ENCODE data around the gene MRPL42.
"Not testable (repeated sequence)": the region's sequence is repeated elsewhere in the genome, so short reads cannot be mapped to it uniquely, and the experiment has no call there.

MRPL42 gene

DNA sequence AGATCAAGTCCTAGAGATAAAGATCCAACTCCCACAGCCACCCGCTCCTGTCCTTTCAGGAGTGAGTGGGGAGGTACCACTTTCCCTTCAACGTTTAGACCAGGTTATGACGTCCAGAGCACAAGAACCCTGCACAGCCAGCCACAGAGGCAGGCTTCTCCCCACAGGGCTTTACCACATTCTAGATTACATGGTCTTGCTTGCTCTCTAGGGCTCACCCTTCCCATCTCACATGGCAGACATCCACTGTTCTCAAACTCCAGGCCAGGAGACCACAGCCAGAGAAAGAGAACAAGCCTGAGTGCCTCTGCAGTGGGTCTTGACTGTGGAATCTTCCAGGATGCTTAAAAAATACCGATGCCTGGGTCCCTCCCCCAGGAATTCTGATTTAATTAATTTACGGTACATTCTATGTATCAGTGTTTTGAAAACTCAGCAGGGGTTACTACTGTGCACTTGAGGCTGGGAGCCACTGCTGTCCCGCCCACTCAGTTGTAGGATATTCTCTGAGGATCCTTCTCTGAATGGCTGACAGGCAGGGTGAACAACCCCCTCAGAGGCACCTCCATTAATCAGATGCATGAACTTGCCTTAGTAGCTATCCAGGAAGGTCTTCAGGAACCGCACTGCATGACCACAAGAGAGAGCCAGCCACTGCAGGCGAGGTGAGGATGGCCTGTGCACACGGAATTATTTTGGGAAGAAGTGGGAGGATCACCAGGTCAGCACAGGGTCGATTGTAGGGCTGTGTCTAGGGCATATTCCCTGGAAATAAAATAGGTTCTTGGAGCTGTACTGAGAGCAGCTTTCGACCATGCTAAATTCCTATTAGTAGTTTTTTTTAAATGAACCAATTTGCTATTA lies 83.7 kb downstream of the MRPL42 start:
- peaks cover 8% of the 10 kb centered on the region for H3K4me1 Mint-ChIP-seq
- peaks cover 19% of the 10 kb centered on the region for H3K36me3 Mint-ChIP-seq (ENCODE audit: low read depth)
- TF ChIP-seq, protein P1, sequence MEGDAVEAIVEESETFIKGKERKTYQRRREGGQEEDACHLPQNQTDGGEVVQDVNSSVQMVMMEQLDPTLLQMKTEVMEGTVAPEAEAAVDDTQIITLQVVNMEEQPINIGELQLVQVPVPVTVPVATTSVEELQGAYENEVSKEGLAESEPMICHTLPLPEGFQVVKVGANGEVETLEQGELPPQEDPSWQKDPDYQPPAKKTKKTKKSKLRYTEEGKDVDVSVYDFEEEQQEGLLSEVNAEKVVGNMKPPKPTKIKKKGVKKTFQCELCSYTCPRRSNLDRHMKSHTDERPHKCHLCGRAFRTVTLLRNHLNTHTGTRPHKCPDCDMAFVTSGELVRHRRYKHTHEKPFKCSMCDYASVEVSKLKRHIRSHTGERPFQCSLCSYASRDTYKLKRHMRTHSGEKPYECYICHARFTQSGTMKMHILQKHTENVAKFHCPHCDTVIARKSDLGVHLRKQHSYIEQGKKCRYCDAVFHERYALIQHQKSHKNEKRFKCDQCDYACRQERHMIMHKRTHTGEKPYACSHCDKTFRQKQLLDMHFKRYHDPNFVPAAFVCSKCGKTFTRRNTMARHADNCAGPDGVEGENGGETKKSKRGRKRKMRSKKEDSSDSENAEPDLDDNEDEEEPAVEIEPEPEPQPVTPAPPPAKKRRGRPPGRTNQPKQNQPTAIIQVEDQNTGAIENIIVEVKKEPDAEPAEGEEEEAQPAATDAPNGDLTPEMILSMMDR (IDR thresholded peaks at IDR 0.05) = no peak
- H3K4me3 Mint-ChIP-seq = no peak overlapping the region
- H3K9me3 Mint-ChIP-seq = no peaks in the 10 kb centered on the region
- DNase-seq = no peak
- no peak overlapping the region for H3K27ac Mint-ChIP-seq
- no peaks in the 10 kb centered on the region for H3K27me3 Mint-ChIP-seq (ENCODE audit: low read depth, poor library complexity)

DNA sequence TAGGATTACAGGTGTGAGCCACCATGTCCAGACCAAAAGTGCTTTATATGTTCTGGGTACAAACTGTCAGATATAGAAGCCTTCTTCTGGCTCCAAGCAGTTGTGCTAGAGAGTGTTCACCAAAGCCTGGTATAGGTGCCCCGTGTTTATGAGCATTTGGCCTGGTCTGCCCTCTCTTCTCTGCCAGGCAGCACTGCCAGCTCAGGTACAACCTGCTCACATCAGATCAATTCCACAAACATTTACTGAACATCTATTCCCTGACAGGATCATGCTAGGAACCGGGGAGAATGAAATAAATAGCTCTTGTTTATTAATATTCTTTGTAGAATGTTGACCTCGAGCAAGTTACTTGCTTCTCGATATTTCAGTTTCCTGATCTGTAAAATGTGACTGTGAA lies 85.1 kb downstream of the MRPL42 start:
- no peak overlapping the region for H3K27ac Mint-ChIP-seq
- no peak for DNase-seq
- TF ChIP-seq, protein P1 (IDR thresholded peaks at IDR 0.05) = no peak

DNA sequence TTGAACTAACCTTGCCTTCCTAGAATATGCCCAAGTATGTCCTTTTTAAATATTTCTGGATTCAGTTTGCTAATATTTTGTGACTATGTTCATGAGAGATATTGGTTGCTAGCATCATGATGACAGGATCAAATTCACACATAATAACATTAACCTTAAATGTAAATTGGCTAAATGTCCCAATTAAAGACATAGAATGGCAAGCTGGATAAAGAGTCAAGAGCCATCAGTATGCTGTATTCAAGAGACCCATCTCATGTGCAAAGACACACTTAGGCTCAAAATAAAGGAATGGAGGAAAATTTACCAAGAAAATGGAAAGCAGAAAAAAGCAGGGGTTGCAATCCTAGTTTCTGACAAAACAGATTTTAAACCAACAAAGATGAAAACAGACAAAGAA lies 90.6 kb downstream of the MRPL42 start:
- not testable (repeated sequence) for H3K4me3 Mint-ChIP-seq; H3K27me3 Mint-ChIP-seq (ENCODE audit: low read depth, poor library complexity); H3K4me1 Mint-ChIP-seq; DNase-seq; H3K27ac Mint-ChIP-seq
- Mint-ChIP-seq H3K9me3 (peaks cover 49% of the 10 kb centered on the region), H3K36me3 (ENCODE audit: low read depth) (peaks cover 76% of the 10 kb centered on the region)

More for the DNA sequence above, 85.1 kb downstream of the MRPL42 start:
- Mint-ChIP-seq H3K4me1 (peaks cover 8% of the 10 kb centered on the region), H3K36me3 (ENCODE audit: low read depth) (peaks cover 32% of the 10 kb centered on the region), H3K27me3 (ENCODE audit: low read depth, poor library complexity) (no peaks in the 10 kb centered on the region), H3K9me3 (peaks cover 12% of the 10 kb centered on the region), H3K4me3 (no peak overlapping the region)

DNA sequence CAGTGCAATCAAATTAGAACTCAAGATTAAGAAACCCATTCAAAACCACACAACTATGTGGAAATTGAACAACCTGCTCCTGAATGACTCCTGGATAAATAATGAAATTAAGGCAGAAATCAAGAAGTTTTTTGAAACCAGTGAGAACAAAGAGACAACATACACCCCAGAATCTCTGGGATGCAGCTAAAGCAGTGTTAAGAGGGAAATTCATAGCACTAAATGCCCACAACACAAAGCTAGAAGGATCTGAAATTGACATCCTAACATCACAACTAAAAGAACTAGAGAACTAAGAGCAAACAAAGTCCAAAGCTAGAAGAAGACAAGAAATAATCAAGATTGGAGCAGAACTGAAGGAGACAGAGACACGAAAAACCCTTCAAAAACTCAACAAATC lies 91.4 kb downstream of the MRPL42 start:
- H3K9me3 Mint-ChIP-seq = peaks cover 49% of the 10 kb centered on the region
- not testable (repeated sequence) for H3K27me3 Mint-ChIP-seq (ENCODE audit: low read depth, poor library complexity); H3K27ac Mint-ChIP-seq; DNase-seq; H3K4me3 Mint-ChIP-seq; H3K4me1 Mint-ChIP-seq
- H3K36me3 Mint-ChIP-seq (ENCODE audit: low read depth) = peaks cover 71% of the 10 kb centered on the region

DNA sequence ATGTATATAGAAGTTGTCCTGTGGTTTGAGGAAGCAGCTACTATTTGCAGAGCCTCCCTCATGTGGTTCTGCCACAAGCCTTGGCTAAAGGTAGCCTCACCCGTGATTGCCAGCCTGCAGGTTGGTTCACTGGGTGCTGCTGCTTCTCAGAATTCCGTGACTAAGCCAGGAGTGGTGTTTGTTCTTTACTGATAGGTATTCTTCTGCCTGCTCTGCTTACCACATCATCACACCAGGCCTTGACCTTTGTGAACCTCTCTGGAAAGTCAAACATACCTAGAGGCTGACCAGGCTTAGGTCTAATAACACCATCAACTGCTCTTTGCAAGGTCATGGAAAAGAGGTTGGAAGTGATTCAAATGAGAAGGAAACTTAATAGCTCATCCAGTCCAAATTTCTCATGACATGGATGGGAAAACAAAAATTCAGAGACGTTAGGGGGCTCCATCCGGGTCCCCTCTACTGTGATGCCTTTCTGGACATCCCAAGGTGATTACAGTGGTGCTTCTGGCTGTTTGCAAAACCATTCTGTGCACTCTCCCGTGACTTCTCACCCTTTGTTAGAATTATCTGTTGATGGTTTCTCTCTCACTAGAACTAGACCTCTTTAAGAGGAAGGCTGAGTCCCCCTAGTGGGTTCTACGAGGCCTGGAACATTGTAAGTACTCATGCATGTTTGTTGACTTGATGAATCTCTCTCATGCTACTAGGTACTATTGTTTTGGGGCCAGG lies 96.7 kb downstream of the MRPL42 start:
- no peak overlapping the region for H3K27ac Mint-ChIP-seq

DNA sequence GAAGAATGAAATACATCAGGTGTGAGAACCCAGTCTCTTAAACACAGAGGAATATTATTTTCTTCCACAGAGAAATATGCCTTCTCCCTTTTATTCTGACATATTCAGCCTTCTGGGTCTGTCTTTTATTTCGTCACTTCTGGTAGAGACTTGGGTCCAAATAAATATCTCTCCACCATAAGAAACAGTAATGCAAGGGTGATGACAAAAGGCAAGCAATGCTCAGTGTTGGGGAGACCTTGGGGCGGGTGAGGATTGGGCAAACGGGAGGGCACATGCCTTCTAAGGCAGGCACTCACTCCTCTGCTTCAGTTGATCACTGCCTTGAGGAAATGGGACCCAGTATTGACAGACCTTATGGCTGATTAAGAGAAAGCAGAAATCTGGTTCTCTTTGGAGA lies 98.4 kb downstream of the MRPL42 start:
- Mint-ChIP-seq H3K36me3 (ENCODE audit: low read depth) (peaks cover 53% of the 10 kb centered on the region), H3K4me1 (peaks cover 28% of the 10 kb centered on the region), H3K27me3 (ENCODE audit: low read depth, poor library complexity) (peaks cover 2% of the 10 kb centered on the region), H3K9me3 (peaks cover 7% of the 10 kb centered on the region), H3K27ac (no peak overlapping the region), H3K4me3 (no peak overlapping the region)
- TF ChIP-seq, protein P1 (IDR thresholded peaks at IDR 0.05) = no peak
- DNase-seq = no peak

More for the DNA sequence above, 96.7 kb downstream of the MRPL42 start:
- H3K4me1 Mint-ChIP-seq = peaks cover 21% of the 10 kb centered on the region
- no peak for DNase-seq
- H3K9me3 Mint-ChIP-seq = peaks cover 22% of the 10 kb centered on the region
- H3K27me3 Mint-ChIP-seq (ENCODE audit: low read depth, poor library complexity) = peaks cover 6% of the 10 kb centered on the region
- peaks cover 68% of the 10 kb centered on the region for H3K36me3 Mint-ChIP-seq (ENCODE audit: low read depth)
- no peak overlapping the region for H3K4me3 Mint-ChIP-seq
- TF ChIP-seq, protein P1 (IDR thresholded peaks at IDR 0.05) = no peak
